Subcutaneous abdominal adipose tissue (tissue), 5 donors: ENCODE data around the gene TMEM259.
A peak's percentile ranks its signal among the peaks of the same experiment; 100 is the strongest.

ENCODE experiments used
- H3K27ac ChIP-seq: one replicate; pipeline ENCODE4 v1.7.0; 2013; ENCODE audit warnings: low read depth, mild to moderate bottlenecking, inconsistent platforms, low read length, moderate library complexity
- H3K27me3 ChIP-seq, 5 donors: one replicate each; pipeline ENCODE4 v1.7.0; 2013; ENCODE audit warnings: low read length in 5 of 5, inconsistent platforms in 1 of 5; ENCODE audit not compliant: control insufficient read depth in 5 of 5, insufficient read depth in 4 of 5
- H3K36me3 ChIP-seq, 5 donors: one replicate each; pipeline ENCODE4 v1.7.0; 2013; ENCODE audit warnings: low read length in 5 of 5; ENCODE audit not compliant: control insufficient read depth in 5 of 5, insufficient read depth in 5 of 5
- H3K4me1 ChIP-seq, 5 donors: one replicate each; pipeline ENCODE4 v1.7.0; 2013; ENCODE audit warnings: low read length in 5 of 5, mild to moderate bottlenecking in 3 of 5, moderate library complexity in 1 of 5; ENCODE audit not compliant: control insufficient read depth in 5 of 5, insufficient read depth in 5 of 5
- H3K4me3 ChIP-seq, 5 donors: one replicate each; pipeline ENCODE4 v1.7.0; 2013; ENCODE audit warnings: low read length in 5 of 5, low read depth in 1 of 5
- H3K9ac ChIP-seq, 5 donors: one replicate each; pipeline ENCODE4 v1.7.0; 2013; ENCODE audit warnings: low read length in 5 of 5, mild to moderate bottlenecking in 4 of 5, moderate library complexity in 3 of 5
- H3K9me3 ChIP-seq, 5 donors: one replicate each; pipeline ENCODE4 v1.7.0; 2013; ENCODE audit warnings: low read length in 5 of 5; ENCODE audit not compliant: control insufficient read depth in 5 of 5
- donor health status: healthy.
- donor health status: healthy.
- donor health status: healthy.
- donor health status: healthy.
- donor health status: healthy.

TMEM259 gene

DNA sequence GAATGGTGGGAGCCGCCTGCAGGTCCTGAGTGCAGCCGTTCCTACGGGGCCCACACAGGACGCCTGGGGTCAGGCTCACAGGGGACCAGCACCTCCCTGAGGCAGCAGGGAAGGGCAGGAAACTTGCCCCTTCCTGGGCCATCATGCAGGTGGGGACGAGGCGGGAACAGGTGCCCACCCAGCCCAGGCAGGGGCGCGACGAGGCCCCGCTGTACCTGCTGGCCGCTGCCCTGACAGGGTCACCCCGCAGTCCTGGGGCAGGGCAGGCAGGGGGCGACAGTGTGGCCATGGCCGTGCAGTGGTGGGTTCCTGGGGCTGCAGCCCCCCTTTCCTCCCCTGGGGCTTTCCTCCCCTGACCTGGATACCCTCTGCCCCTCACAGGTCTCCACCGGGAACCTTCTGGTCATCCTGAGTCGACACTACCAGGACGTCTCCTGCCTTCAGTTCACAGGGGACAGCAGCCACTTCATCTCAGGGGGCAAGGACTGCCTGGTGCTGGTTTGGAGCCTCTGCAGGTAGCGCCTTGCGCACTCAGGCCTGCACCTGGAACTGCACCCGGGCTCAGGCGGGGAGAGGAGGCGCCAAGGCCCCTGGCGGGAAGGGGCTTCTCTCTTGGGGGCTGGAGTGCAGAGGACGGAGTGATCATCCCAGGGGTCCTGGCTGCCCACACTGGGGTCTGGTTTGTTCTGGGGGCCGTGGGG is 31.4 kb downstream of the TMEM259 start:
- Histone ChIP-seq H3K27ac (no peak overlapping the region), H3K27me3 (no peaks in the 10 kb centered on the region), H3K4me3 (no peak overlapping the region), H3K9ac (no peak overlapping the region), H3K36me3 (peaks cover 0 to 69% (median 42%) of the 10 kb centered on the region in 5 donors), H3K4me1 (peaks cover 0 to 52% (median 23%) of the 10 kb centered on the region in 5 donors), H3K9me3 (no peaks in the 10 kb centered on the region)

DNA sequence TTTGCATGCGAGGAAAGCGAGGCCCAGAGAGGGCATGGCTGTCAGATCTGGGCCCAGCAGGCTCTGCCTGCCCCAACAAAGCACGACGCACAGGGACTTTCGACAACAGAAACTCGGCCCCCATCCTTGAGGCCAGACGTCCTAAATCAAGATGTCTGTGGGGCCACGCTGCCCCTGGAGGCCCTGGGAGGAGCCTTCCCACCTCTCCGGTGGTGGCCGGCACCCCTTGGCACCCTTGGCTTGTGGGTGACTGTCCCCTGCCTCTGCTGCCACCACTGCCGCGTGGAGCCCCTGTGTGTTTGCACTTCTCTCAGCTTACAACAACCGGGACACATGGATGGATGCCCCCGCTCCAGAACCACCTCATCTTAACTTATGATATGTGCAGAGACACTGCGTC is 32.4 kb downstream of the TMEM259 start:
- Histone ChIP-seq H3K36me3 (peaks cover 0 to 64% (median 36%) of the 10 kb centered on the region in 5 donors), H3K27ac (no peak overlapping the region), H3K9ac (no peak overlapping the region), H3K4me3 (no peak overlapping the region), H3K27me3 (no peaks in the 10 kb centered on the region), H3K4me1 (peaks cover 0 to 49% (median 27%) of the 10 kb centered on the region in 5 donors), H3K9me3 (no peaks in the 10 kb centered on the region)

DNA sequence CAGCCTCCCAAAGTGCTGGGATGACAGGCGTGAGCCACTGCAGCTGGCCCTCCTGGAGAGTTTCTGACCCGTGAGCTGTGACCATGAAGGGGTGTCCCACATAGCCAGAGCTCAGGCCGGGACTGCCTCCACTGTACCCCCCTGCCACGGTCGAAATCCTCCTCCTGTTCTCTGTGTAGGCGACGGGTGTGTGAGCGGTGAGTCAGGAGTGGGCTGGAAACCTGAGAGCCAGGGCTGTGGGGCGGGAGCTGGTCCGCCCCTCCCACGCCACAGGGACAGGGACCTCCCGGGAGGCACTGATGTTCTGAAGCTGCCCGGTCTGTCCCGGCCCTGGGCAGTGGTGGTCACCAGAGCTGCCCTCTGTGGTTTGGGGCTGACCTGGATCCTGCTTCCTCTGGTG is 32.8 kb downstream of the TMEM259 start:
- Histone ChIP-seq H3K27me3 (no peaks in the 10 kb centered on the region), H3K9ac (no peak overlapping the region), H3K4me1 (peaks cover 0 to 47% (median 26%) of the 10 kb centered on the region in 5 donors), H3K9me3 (no peaks in the 10 kb centered on the region), H3K36me3 (peaks cover 0 to 61% (median 33%) of the 10 kb centered on the region in 5 donors), H3K27ac (no peak overlapping the region), H3K4me3 (no peak overlapping the region)

DNA sequence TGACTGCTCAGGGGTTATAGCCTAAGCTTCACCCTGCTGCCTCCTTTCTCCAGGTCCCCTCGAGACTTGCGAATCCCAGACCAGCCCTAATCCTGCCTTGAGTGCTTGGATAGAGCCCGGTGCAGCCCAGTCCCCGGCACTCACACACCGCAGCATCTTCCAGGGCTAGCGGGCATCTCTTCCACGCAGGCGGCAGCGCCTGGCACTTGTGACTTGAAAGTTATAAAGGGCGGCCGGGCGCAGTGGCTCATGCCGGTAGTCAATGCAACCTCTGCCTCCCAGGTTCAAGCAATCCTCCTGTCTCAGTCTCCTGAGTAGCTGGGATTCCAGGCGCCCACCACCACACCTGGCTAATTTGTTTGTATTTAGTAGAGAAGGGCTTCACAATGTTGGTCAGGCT is 34.8 kb downstream of the TMEM259 start:
- H3K4me1 ChIP-seq = peaks cover 0 to 41% (median 26%) of the 10 kb centered on the region in 5 donors
- no peaks in the 10 kb centered on the region for H3K9me3 ChIP-seq
- H3K27me3 ChIP-seq = no peaks in the 10 kb centered on the region
- peaks cover 0 to 49% (median 27%) of the 10 kb centered on the region in 5 donors for H3K36me3 ChIP-seq
- H3K4me3 ChIP-seq = no peak overlapping the region
- no peak overlapping the region for H3K9ac ChIP-seq
- no peak overlapping the region for H3K27ac ChIP-seq

DNA sequence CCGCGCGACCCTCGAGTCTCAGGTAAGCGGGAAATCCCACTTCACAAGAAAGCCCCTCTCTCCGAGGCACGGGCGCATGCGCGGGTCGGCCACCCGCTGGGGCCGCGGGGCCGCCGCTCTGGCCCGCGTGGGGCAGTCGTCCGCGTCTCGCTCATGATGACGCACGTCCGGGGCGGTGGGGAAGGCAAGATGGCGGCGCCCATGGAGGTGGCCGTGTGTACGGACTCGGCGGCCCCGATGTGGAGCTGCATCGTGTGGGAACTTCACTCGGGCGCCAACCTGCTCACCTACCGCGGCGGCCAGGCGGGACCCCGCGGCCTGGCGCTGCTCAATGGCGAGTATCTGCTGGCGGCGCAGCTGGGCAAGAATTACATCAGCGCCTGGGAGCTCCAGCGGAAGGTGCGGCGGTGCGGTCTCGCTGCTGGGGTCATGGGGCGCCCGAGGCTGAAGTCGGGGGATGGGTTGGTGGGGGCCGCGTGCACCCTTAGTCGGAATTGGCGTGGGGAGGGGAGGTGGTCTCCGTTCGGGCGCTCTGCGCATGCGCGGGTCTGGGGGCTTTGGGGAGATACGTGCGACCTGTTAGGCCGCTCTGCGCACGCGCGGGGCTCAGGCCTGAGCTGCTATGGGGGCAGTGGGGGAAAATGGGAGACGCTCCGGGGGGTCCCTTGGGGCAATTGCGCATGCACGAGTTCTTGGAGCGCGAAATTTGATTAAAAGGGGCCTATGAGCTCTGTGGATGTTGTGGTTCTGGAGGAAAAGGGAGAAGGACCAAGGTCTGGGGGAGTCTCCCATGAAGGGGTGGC is 36.6 kb downstream of the TMEM259 start, which contains the start of gene WDR18:
Gene WDR18 (plus strand): TSS at position 181 of the 803 bp plus-strand sequence. CDS start 9 bp downstream, at position 190.
- peak within 1 kb of the TSS; percentile 70 to 97 (median 94) for H3K4me3 ChIP-seq
- H3K27ac ChIP-seq = peak within 1 kb of the TSS; percentile 76
- peak within 1 kb of the TSS in 4 of 5 donors; percentile 78 to 91 (median 87) for H3K9ac ChIP-seq
- no peaks in the 10 kb centered on the region for H3K9me3 ChIP-seq
- peaks cover 0 to 32% (median 16%) of the 10 kb centered on the region in 5 donors for H3K36me3 ChIP-seq
- H3K27me3 ChIP-seq = peaks cover 0 to under 1% (median 0%) of the 10 kb centered on the region in 5 donors
- H3K4me1 ChIP-seq = peaks cover 0 to 35% (median 33%) of the 10 kb centered on the region in 5 donors

DNA sequence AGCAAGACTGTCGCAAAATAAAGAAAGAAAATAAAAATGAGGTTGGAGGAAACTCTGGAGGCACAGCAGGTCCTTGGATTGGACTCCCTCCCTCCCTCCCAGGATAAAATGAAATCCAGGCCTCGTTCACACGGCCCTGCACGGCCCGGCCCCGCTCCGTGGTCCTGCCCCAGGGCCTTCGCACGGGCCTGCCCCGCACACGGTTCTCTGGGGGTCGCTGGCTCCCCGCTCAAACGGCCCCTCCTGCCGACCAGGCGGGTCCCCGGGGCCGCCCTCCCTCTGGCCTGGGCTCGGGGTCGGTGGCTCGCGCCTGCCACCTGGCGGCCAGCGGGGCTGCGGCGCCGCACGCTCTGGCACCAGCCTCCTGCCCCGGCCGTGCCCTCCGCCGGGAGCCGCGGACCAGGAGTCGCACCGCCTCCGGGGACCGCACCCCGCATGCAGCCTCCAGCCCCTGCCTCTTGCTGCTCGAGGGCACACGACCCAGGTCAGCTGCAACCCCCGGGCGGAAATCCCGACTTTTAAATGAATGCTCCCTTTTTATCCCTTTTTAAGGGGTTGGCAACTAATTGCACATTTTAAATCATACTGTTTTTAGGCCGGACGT is 38.3 kb downstream of the TMEM259 start:
- H3K4me1 ChIP-seq = peaks cover 0 to 35% (median 33%) of the 10 kb centered on the region in 5 donors
- no peaks in the 10 kb centered on the region for H3K9me3 ChIP-seq
- no peak overlapping the region for H3K9ac ChIP-seq
- no peak overlapping the region for H3K27ac ChIP-seq
- peak overlapping the region in 4 of 5 donors; percentile 36 to 52 (median 42) for H3K4me3 ChIP-seq
- H3K36me3 ChIP-seq = peaks cover 0 to 20% (median 10%) of the 10 kb centered on the region in 5 donors
- H3K27me3 ChIP-seq = peaks cover 0 to 3% (median 0%) of the 10 kb centered on the region in 5 donors

DNA sequence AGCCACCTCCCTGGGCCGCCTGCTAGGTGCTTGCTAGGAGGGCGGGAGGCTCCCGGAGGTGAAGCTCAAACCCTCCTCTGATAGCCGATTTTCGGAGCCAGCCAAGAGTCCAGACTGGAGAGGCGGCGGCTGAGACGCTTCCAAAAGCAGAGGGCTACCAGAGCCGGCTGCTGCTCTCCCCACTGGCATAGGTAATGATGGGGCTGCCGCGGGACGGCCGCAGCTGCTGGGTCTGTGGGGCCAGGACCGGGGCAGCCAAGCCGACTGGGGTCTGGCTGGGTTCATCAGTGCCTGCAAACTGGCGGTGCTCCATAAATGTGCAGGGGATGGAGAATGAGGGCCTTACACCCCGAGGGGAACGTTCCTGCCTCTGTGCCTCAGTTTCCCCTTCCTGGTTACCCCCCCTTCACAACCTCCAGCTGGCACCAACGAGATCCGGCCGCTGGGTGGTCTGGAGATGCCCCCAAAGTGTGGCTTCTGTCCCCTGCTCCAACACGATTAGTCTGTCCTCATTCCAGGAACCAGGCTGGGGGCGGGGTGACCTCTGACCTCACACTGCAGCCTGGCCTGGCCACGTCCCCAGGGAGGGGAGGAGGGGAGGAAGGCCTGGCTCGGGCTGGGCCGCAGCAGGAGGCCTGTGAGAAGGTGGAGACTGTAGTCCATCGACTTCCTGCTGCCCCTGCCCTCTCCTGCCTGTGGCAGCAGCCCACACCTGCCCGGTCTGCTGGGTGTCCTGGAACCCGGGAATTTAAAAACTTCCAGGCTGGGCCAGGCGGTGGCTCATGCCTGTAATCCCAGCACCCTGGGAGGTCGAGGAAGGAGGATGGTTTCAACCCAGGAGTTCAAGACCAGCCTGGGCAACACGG is 40.6 kb downstream of the TMEM259 start:
- Histone ChIP-seq H3K27me3 (peaks cover 0 to 3% (median 0%) of the 10 kb centered on the region in 5 donors), H3K27ac (no peak overlapping the region), H3K36me3 (no peaks in the 10 kb centered on the region)

DNA sequence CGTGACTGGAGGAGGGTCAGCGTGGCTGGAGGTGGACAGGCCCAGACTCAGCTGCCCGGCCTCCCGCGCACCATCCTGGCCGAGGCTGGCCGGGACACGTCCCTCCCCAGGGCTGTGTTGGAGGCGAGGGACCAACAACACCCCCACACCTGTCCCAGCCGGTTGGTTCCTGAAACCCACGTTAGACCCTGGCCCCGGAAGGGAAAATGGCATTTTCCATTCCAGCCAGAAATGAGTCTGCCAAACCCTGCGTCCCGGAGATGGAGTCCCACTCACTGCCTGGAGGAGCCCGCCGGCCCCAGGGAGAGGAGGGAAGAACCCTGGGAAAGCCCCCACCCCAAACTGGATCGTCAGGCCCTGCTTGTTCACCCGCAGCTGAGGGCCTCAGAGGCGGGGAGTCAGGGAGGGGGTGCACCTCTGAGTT is 41.6 kb downstream of the TMEM259 start:
- Histone ChIP-seq H3K27me3 (peaks cover 0 to 3% (median 0%) of the 10 kb centered on the region in 5 donors), H3K9ac (no peak overlapping the region), H3K4me1 (peaks cover 0 to 25% (median 22%) of the 10 kb centered on the region in 5 donors)

More for the DNA sequence above, 40.6 kb downstream of the TMEM259 start:
- Histone ChIP-seq H3K9ac (peak overlapping the region in 2 of 5 donors; percentile 13 to 66), H3K9me3 (no peaks in the 10 kb centered on the region), H3K4me3 (no peak overlapping the region), H3K4me1 (peaks cover 0 to 35% (median 32%) of the 10 kb centered on the region in 5 donors)

DNA sequence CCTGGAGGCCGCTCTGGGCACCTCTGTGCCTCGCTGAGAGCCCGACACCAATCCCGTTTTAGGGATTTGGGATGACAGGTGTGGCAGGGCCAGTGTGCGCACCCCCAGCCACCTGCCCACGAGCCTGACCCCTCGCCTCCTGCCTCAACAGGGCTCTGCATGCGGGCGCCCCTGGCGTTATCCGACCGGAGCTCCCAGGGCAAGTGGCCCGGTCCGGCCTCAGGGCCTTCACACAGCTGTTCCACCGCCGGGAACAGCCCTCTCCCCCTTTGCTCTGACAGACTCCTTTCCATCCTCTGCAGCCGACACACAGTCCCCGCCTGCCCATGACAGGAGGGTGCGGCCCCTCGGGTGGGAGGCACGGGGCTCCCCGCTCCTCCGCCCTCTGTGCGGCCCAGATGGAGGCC is 43.9 kb downstream of the TMEM259 start:
- Histone ChIP-seq H3K27me3 (peaks cover 0 to 3% (median 0%) of the 10 kb centered on the region in 5 donors), H3K27ac (no peak overlapping the region), H3K4me3 (no peak overlapping the region), H3K9ac (no peak overlapping the region), H3K9me3 (no peaks in the 10 kb centered on the region), H3K4me1 (peaks cover 0 to 9% (median 8%) of the 10 kb centered on the region in 5 donors), H3K36me3 (peaks cover 0 to 8% (median 0%) of the 10 kb centered on the region in 5 donors)

More for the DNA sequence above, 41.6 kb downstream of the TMEM259 start:
- Histone ChIP-seq H3K9me3 (no peaks in the 10 kb centered on the region), H3K36me3 (no peaks in the 10 kb centered on the region), H3K27ac (no peak overlapping the region), H3K4me3 (no peak overlapping the region)
